Measurements from ENCODE around the gene EIF5.

- TF ChIP-seq CTCF (conservative IDR thresholded peaks at IDR 0.05 in 1 of 2, IDR thresholded peaks at IDR 0.05 in 1 of 2; ENCODE audit: extremely low read depth in 1 of 2, insufficient read depth in 1 of 2, low read depth in 1 of 2, low read length in 2 of 2) (no peak), EZH2 (IDR thresholded peaks at IDR 0.05; ENCODE audit: borderline replicate concordance, low read length) (no peak)
These were observed 14.1 kb downstream of the EIF5 start for GRCh38 chr14:103348154-103348553.

Measured in mammary epithelial cell (primary cell).